ENCODE results near the gene SP140L.
"Not testable (repeated sequence)": the region's sequence is repeated elsewhere in the genome, so short reads cannot be mapped to it uniquely, and the experiment has no call there.

SP140L gene

GRCh38 chr2:230305416-230306275, 21.3 kb upstream of the SP140L start:
- ChIA-PET POLR2A (no interaction called here), CTCF (no interaction called here)
- Histone ChIP-seq H3K27ac (ENCODE audit: insufficient read depth in 1 of 2, low read depth in 1 of 2, low read length in 2 of 2, poor library complexity in 1 of 2, severe bottlenecking in 2 of 2) (no peak overlapping the region), H3K27me3 (replicated peaks in 2 of 5; ENCODE audit: control insufficient read depth in 4 of 5, insufficient read depth in 5 of 5, low read length in 4 of 5) (no peaks in the 10 kb centered on the region), H3K36me3 (ENCODE audit: control insufficient read depth in 4 of 4, insufficient read depth in 4 of 4, low read length in 3 of 4) (no peaks in the 10 kb centered on the region), H3K4me3 (ENCODE audit: control insufficient read depth in 1 of 7, extremely low read depth in 1 of 7, insufficient read depth in 4 of 7, low read depth in 2 of 7, low read length in 6 of 7) (no peak overlapping the region), H3K4me1 (ENCODE audit: control extremely low read depth in 1 of 4, control insufficient read depth in 4 of 4, insufficient read depth in 4 of 4, low read length in 3 of 4) (peaks cover 0 to 7% (median 5%) of the 10 kb centered on the region in 4 experiments), H3K9me3 (ENCODE audit: control extremely low read depth in 1 of 5, control insufficient read depth in 4 of 5, insufficient read depth in 2 of 5, low read depth in 1 of 5, low read length in 4 of 5) (peaks cover 0 to 14% (median 2%) of the 10 kb centered on the region in 5 experiments)
- no peak for DNase-seq
- WGBS (ENCODE audit: insufficient coverage): 91% methylated on average over 22 of the region's 23 CpGs

DNA sequence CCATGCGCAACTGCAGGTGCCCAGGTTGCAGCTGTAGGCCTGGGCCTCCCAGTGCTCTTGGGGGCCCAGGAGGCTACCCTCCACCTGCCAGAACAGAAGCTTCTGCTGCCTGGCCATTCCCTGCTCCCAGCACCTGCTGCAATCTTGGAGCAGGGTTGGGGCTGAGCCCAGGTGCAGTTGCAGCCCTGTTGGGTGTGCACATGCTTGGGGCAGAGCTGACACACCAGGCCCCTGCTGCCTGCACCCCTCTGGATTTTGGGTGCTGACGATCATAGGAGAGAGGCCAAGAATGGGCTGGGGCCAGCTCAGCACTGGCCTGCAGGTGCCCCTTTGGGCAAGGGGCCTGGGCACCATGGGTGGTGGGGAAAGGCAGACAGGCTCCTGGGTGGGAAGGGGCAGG, 20.5 kb upstream of the SP140L start:
- no peak overlapping the region for H3K27ac ChIP-seq (ENCODE audit: insufficient read depth in 1 of 2, low read depth in 1 of 2, low read length in 2 of 2, poor library complexity in 1 of 2, severe bottlenecking in 2 of 2)
- WGBS (ENCODE audit: insufficient coverage): 50% methylated on average over 2 of the region's 2 CpGs
- CTCF ChIA-PET: no interaction called here
- H3K27me3 ChIP-seq (replicated peaks in 2 of 5; ENCODE audit: control insufficient read depth in 4 of 5, insufficient read depth in 5 of 5, low read length in 4 of 5): no peaks in the 10 kb centered on the region
- no peak for DNase-seq
- POLR2A ChIA-PET: no interaction called here
- H3K9me3 ChIP-seq (ENCODE audit: control extremely low read depth in 1 of 5, control insufficient read depth in 4 of 5, insufficient read depth in 2 of 5, low read depth in 1 of 5, low read length in 4 of 5): peaks cover 0 to 14% (median 2%) of the 10 kb centered on the region in 5 experiments
- no peak overlapping the region for H3K4me3 ChIP-seq (ENCODE audit: control insufficient read depth in 1 of 7, extremely low read depth in 1 of 7, insufficient read depth in 4 of 7, low read depth in 2 of 7, low read length in 6 of 7)
- H3K4me1 ChIP-seq (ENCODE audit: control extremely low read depth in 1 of 4, control insufficient read depth in 4 of 4, insufficient read depth in 4 of 4, low read length in 3 of 4): peaks cover 0 to 7% (median 5%) of the 10 kb centered on the region in 4 experiments
- no peaks in the 10 kb centered on the region for H3K36me3 ChIP-seq (ENCODE audit: control insufficient read depth in 4 of 4, insufficient read depth in 4 of 4, low read length in 3 of 4)

DNA sequence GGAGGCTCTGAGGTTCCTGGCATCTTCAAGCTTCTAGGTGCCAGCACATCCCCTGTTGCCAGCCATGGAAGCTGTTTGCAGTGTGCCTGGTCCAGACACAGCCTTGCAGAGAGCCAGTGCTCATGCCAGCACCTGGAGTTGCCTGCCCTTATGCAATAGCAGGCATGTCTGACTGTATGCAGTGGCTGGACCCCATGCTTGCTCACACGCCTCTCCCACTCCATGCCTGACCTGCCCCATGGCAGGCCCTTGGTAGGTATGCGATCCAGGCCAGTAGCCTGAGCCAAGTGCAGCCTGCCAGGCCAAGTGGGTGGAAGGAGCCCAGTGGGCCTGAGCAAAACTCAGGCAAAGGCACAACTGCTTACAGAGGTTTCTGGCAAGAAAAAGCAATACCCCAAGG, 19.5 kb upstream of the SP140L start:
- H3K9me3 ChIP-seq (ENCODE audit: control extremely low read depth in 1 of 5, control insufficient read depth in 4 of 5, insufficient read depth in 2 of 5, low read depth in 1 of 5, low read length in 4 of 5): peaks cover 0 to 14% (median 2%) of the 10 kb centered on the region in 5 experiments
- H3K36me3 ChIP-seq (ENCODE audit: control insufficient read depth in 4 of 4, insufficient read depth in 4 of 4, low read length in 3 of 4): no peaks in the 10 kb centered on the region
- H3K27me3 ChIP-seq (replicated peaks in 2 of 5; ENCODE audit: control insufficient read depth in 4 of 5, insufficient read depth in 5 of 5, low read length in 4 of 5): no peaks in the 10 kb centered on the region
- peaks cover 0 to 7% (median 5%) of the 10 kb centered on the region in 4 experiments for H3K4me1 ChIP-seq (ENCODE audit: control extremely low read depth in 1 of 4, control insufficient read depth in 4 of 4, insufficient read depth in 4 of 4, low read length in 3 of 4)
- WGBS (ENCODE audit: insufficient coverage): 100% methylated on average over 1 of the region's 2 CpGs
- ChIA-PET CTCF (no interaction called here), POLR2A (no interaction called here)
- no peak overlapping the region for H3K27ac ChIP-seq (ENCODE audit: insufficient read depth in 1 of 2, low read depth in 1 of 2, low read length in 2 of 2, poor library complexity in 1 of 2, severe bottlenecking in 2 of 2)
- H3K4me3 ChIP-seq (ENCODE audit: control insufficient read depth in 1 of 7, extremely low read depth in 1 of 7, insufficient read depth in 4 of 7, low read depth in 2 of 7, low read length in 6 of 7): no peak overlapping the region
- DNase-seq: no peak

GRCh38 chr2:230308402-230309000, 18.5 kb upstream of the SP140L start:
- no peak overlapping the region for H3K4me3 ChIP-seq (ENCODE audit: control insufficient read depth in 1 of 7, extremely low read depth in 1 of 7, insufficient read depth in 4 of 7, low read depth in 2 of 7, low read length in 6 of 7)
- WGBS (ENCODE audit: insufficient coverage): 98% methylated on average over 8 of the region's 12 CpGs
- H3K36me3 ChIP-seq (ENCODE audit: control insufficient read depth in 4 of 4, insufficient read depth in 4 of 4, low read length in 3 of 4): no peaks in the 10 kb centered on the region
- H3K27ac ChIP-seq (ENCODE audit: insufficient read depth in 1 of 2, low read depth in 1 of 2, low read length in 2 of 2, poor library complexity in 1 of 2, severe bottlenecking in 2 of 2): no peak overlapping the region
- peaks cover 0 to 7% (median 5%) of the 10 kb centered on the region in 4 experiments for H3K4me1 ChIP-seq (ENCODE audit: control extremely low read depth in 1 of 4, control insufficient read depth in 4 of 4, insufficient read depth in 4 of 4, low read length in 3 of 4)
- DNase-seq: no peak
- ChIA-PET CTCF (interaction anchor here (0.6 to 2.0 kb wide), 3 partner anchors 8 to 349 kb away, joined by 3 to 8 read pairs (median 4); no protein-coding TSS in a partner anchor), POLR2A (no interaction called here)
- peaks cover 0 to 14% (median 2%) of the 10 kb centered on the region in 5 experiments for H3K9me3 ChIP-seq (ENCODE audit: control extremely low read depth in 1 of 5, control insufficient read depth in 4 of 5, insufficient read depth in 2 of 5, low read depth in 1 of 5, low read length in 4 of 5)
- H3K27me3 ChIP-seq (replicated peaks in 2 of 5; ENCODE audit: control insufficient read depth in 4 of 5, insufficient read depth in 5 of 5, low read length in 4 of 5): no peaks in the 10 kb centered on the region

DNA sequence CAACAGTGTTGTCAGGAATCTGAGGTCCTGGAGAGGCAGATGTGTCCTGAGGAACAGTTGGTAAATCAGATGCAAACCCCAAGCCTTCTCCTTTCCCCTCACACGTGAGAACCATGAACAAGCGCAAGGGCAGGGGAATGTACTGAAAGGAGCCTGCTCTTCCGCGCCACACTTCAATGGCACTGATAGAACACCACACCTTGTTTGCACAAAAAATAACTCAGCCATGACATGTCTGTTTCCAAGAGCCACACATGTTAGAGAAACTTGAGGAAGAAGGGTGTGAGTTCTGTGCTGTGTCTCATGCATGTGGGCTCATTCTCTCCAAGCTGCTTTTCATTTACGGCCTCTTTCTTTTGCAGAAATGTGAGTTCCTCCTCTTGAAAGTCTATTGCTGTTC, 16.2 kb upstream of the SP140L start:
- DNase-seq; H3K4me1 ChIP-seq (ENCODE audit: control extremely low read depth in 1 of 4, control insufficient read depth in 4 of 4, insufficient read depth in 4 of 4, low read length in 3 of 4); H3K27me3 ChIP-seq (replicated peaks in 2 of 5; ENCODE audit: control insufficient read depth in 4 of 5, insufficient read depth in 5 of 5, low read length in 4 of 5); H3K9me3 ChIP-seq (ENCODE audit: control extremely low read depth in 1 of 5, control insufficient read depth in 4 of 5, insufficient read depth in 2 of 5, low read depth in 1 of 5, low read length in 4 of 5); H3K27ac ChIP-seq (ENCODE audit: insufficient read depth in 1 of 2, low read depth in 1 of 2, low read length in 2 of 2, poor library complexity in 1 of 2, severe bottlenecking in 2 of 2); POLR2A ChIA-PET; H3K4me3 ChIP-seq (ENCODE audit: control insufficient read depth in 1 of 7, extremely low read depth in 1 of 7, insufficient read depth in 4 of 7, low read depth in 2 of 7, low read length in 6 of 7); H3K36me3 ChIP-seq (ENCODE audit: control insufficient read depth in 4 of 4, insufficient read depth in 4 of 4, low read length in 3 of 4): not testable (repeated sequence)
- CTCF ChIA-PET: interaction anchor here (2.0 kb wide), 1 partner anchor 10 kb away, joined by 8 read pairs; no protein-coding TSS in a partner anchor
- no CpG with 5 or more reads among the region's 5 CpGs for WGBS (ENCODE audit: insufficient coverage)

- POLR2A ChIA-PET; CTCF ChIA-PET; H3K9me3 ChIP-seq (ENCODE audit: control extremely low read depth in 1 of 5, control insufficient read depth in 4 of 5, insufficient read depth in 2 of 5, low read depth in 1 of 5, low read length in 4 of 5); H3K4me3 ChIP-seq (ENCODE audit: control insufficient read depth in 1 of 7, extremely low read depth in 1 of 7, insufficient read depth in 4 of 7, low read depth in 2 of 7, low read length in 6 of 7); H3K27me3 ChIP-seq (replicated peaks in 2 of 5; ENCODE audit: control insufficient read depth in 4 of 5, insufficient read depth in 5 of 5, low read length in 4 of 5); DNase-seq; H3K4me1 ChIP-seq (ENCODE audit: control extremely low read depth in 1 of 4, control insufficient read depth in 4 of 4, insufficient read depth in 4 of 4, low read length in 3 of 4); H3K27ac ChIP-seq (ENCODE audit: insufficient read depth in 1 of 2, low read depth in 1 of 2, low read length in 2 of 2, poor library complexity in 1 of 2, severe bottlenecking in 2 of 2); H3K36me3 ChIP-seq (ENCODE audit: control insufficient read depth in 4 of 4, insufficient read depth in 4 of 4, low read length in 3 of 4): not testable (repeated sequence)
- WGBS (ENCODE audit: insufficient coverage): 80% methylated on average over 1 of the region's 1 CpG
Observed at GRCh38 chr2:230311634-230312033, 15.4 kb upstream of the SP140L start.

DNA sequence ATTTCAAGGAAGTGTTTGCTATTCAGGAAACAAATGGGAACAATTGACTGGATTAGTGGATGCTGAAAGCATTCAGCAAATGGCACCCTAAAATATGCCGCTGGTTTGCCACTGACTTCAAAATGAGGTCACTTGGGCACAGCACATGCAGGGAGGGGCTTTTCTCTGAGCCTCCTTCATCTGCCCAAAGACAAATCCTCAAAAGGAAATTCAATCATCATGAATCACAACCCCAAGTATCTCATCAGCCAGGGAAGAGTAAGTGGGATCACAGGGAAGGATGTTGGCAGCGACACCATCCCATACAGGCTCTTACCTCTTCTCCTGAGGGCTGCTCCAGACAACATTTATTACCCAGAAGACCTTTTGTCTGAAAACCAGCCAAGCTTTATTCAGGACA, 14.4 kb upstream of the SP140L start:
- Histone ChIP-seq H3K36me3 (ENCODE audit: control insufficient read depth in 4 of 4, insufficient read depth in 4 of 4, low read length in 3 of 4) (no peaks in the 10 kb centered on the region), H3K4me3 (ENCODE audit: control insufficient read depth in 1 of 7, extremely low read depth in 1 of 7, insufficient read depth in 4 of 7, low read depth in 2 of 7, low read length in 6 of 7) (no peak overlapping the region), H3K27me3 (replicated peaks in 2 of 5; ENCODE audit: control insufficient read depth in 4 of 5, insufficient read depth in 5 of 5, low read length in 4 of 5) (no peaks in the 10 kb centered on the region), H3K27ac (ENCODE audit: insufficient read depth in 1 of 2, low read depth in 1 of 2, low read length in 2 of 2, poor library complexity in 1 of 2, severe bottlenecking in 2 of 2) (no peak overlapping the region), H3K9me3 (ENCODE audit: control extremely low read depth in 1 of 5, control insufficient read depth in 4 of 5, insufficient read depth in 2 of 5, low read depth in 1 of 5, low read length in 4 of 5) (no peaks in the 10 kb centered on the region), H3K4me1 (ENCODE audit: control extremely low read depth in 1 of 4, control insufficient read depth in 4 of 4, insufficient read depth in 4 of 4, low read length in 3 of 4) (peaks cover 0 to 7% (median 5%) of the 10 kb centered on the region in 4 experiments)
- no peak for DNase-seq
- ChIA-PET POLR2A (no interaction called here), CTCF (no interaction called here)
- 100% methylated on average over 2 of the region's 2 CpGs for WGBS (ENCODE audit: insufficient coverage)
